GM23338 (cell line): ENCODE results near the gene SPINK14.
A peak's percentile ranks its signal among the peaks of the same experiment; 100 is the strongest.

ENCODE experiments used
- CTCF ChIP-seq, 2 experiments: fragments of 200-600 bp in 1 of 2; sonication (generic) in 1 of 2; conservative IDR thresholded peaks; 2 replicates each; pipeline versions ENCODE4 v1.5.1 to v1.6.1; 2016 to 2017; ENCODE audit warnings: antibody characterized with exemption in 2 of 2, low read depth in 2 of 2, mild to moderate bottlenecking in 2 of 2, moderate library complexity in 1 of 2
- EZH2 ChIP-seq: fragments of 200-600 bp; sonication (generic); IDR thresholded peaks from one replicate; pipeline ENCODE4 v1.8.0; 2017; ENCODE audit warnings: antibody characterized with exemption, mild to moderate bottlenecking, low read depth; ENCODE audit not compliant: unreplicated experiment
- ZNF331 ChIP-seq: fragments of 250-450 bp; sonication (Bioruptor Pico); IDR thresholded peaks from 2 replicates; pipeline ENCODE4 v1.5.0; 2020; ENCODE audit warnings: low read depth, mild to moderate bottlenecking, moderate library complexity

- TF ChIP-seq CTCF (conservative IDR thresholded peaks at IDR 0.05; ENCODE audit: low read depth in 2 of 2) (peak; percentile 83 to 95), ZNF331 (no peak), EZH2 (no peak)
Observed at GRCh38 chr5:148179234-148179824, 11.0 kb downstream of the SPINK14 start.
